OCI-LY1 (cell line): Measurements from ENCODE around the gene ENPP3.
"Not testable (repeated sequence)": the region's sequence is repeated elsewhere in the genome, so short reads cannot be mapped to it uniquely, and the experiment has no call there.

Experiments
- H2AFZ ChIP-seq: fragments of 200-600 bp; sonication (generic), shearing (Covaris generic); 2 replicates; pipeline ENCODE4 v1.6.0; 2014; ENCODE audit warnings: antibody characterized with exemption, mild to moderate bottlenecking, low read length
- H3F3A ChIP-seq: fragments of 200-600 bp; sonication (generic), shearing (Covaris generic); 2 replicates; pipeline ENCODE4 v1.6.0; 2014; ENCODE audit warnings: mild to moderate bottlenecking, antibody characterized with exemption, low read length, moderate library complexity; ENCODE audit not compliant: insufficient read depth
- H3K27ac ChIP-seq: fragments of 200-600 bp; sonication (generic); 2 replicates; pipeline ENCODE4 v1.5.1; 2014; ENCODE audit warnings: low read length, mixed run types, mild to moderate bottlenecking, low read depth; ENCODE audit not compliant: poor library complexity, severe bottlenecking
- H3K27me3 ChIP-seq: fragments of 200-600 bp; sonication (generic); 2 replicates; pipeline ENCODE4 v1.6.0; 2014; ENCODE audit warnings: antibody characterized with exemption, mild to moderate bottlenecking, low read length, moderate library complexity; ENCODE audit not compliant: insufficient read depth
- H3K36me3 ChIP-seq: fragments of 200-600 bp; sonication (generic); 2 replicates; pipeline ENCODE4 v1.6.1; 2014; ENCODE audit warnings: mild to moderate bottlenecking, antibody characterized with exemption, low read length, moderate library complexity, mixed read lengths; ENCODE audit not compliant: insufficient read depth
- H3K4me1 ChIP-seq: fragments of 200-600 bp; sonication (generic); 2 replicates; pipeline ENCODE4 v1.5.1; 2014; ENCODE audit warnings: mild to moderate bottlenecking, low read length, moderate library complexity; ENCODE audit not compliant: insufficient read depth, severe bottlenecking
- H3K4me2 ChIP-seq: fragments of 200-600 bp; sonication (generic), shearing (Covaris generic); 2 replicates; pipeline ENCODE4 v1.6.1; 2014; ENCODE audit warnings: low read length
- H3K4me3 ChIP-seq: fragments of 200-600 bp; sonication (generic); 2 replicates; pipeline ENCODE4 v1.5.1; 2014; ENCODE audit warnings: low read length, low read depth, mild to moderate bottlenecking, mixed read lengths; ENCODE audit not compliant: poor library complexity, severe bottlenecking
- H3K79me2 ChIP-seq: fragments of 200-600 bp; shearing (Covaris generic); 2 replicates; pipeline ENCODE4 v1.6.1; 2016; ENCODE audit warnings: mixed run types, low read length, mixed read lengths; ENCODE audit not compliant: insufficient read depth
- H3K9ac ChIP-seq: fragments of 200-600 bp; sonication (generic), shearing (Covaris generic); 2 replicates; pipeline ENCODE4 v1.6.1; 2014; ENCODE audit warnings: mild to moderate bottlenecking, low read length, mixed read lengths
- H3K9me2 ChIP-seq: fragments of 200-600 bp; sonication (generic), shearing (Covaris generic); 2 replicates; pipeline ENCODE4 v1.6.1; 2014; ENCODE audit warnings: low read depth, mild to moderate bottlenecking, low read length, mixed read lengths
- H3K9me3 ChIP-seq: fragments of 200-600 bp; shearing (Covaris generic); 2 replicates; pipeline ENCODE4 v1.6.1; 2014; ENCODE audit warnings: low read length, mixed read lengths
- H4K20me1 ChIP-seq: fragments of 200-600 bp; sonication (generic), shearing (Covaris generic); 2 replicates; pipeline ENCODE4 v1.6.0; 2016; ENCODE audit warnings: mild to moderate bottlenecking, low read length; ENCODE audit not compliant: insufficient read depth
- CTCF ChIP-seq: fragments of 200-600 bp; sonication (generic), shearing (Covaris generic); IDR thresholded peaks from 2 replicates; pipeline ENCODE4 v1.5.1; 2017; ENCODE audit warnings: mild to moderate bottlenecking, antibody characterized with exemption, low read length, moderate library complexity, mixed read lengths
- EZH2 ChIP-seq: fragments of 200-600 bp; sonication (generic), shearing (Covaris generic); IDR thresholded peaks from 2 replicates; pipeline ENCODE4 v1.8.0; 2017; ENCODE audit warnings: borderline replicate concordance, mixed run types, mild to moderate bottlenecking, antibody characterized with exemption, low read length, moderate library complexity, mixed read lengths

Gene ENPP3

GRCh38 chr6:131749023-131749422 lies 111.9 kb downstream of the ENPP3 start:
- H3K36me3 ChIP-seq = no peaks in the 10 kb centered on the region
- no peak overlapping the region for H2AFZ ChIP-seq
- TF ChIP-seq CTCF (no peak), EZH2 (no peak)
- H3K27ac ChIP-seq = no peak overlapping the region
- no peak overlapping the region for H3K9ac ChIP-seq
- no peak overlapping the region for H3K4me2 ChIP-seq
- H3K27me3 ChIP-seq = no peaks in the 10 kb centered on the region
- no peak overlapping the region for H3K4me3 ChIP-seq
- no peaks in the 10 kb centered on the region for H3K4me1 ChIP-seq
- H3K9me2 ChIP-seq = no peaks in the 10 kb centered on the region
- H3F3A ChIP-seq = no peaks in the 10 kb centered on the region
- no peaks in the 10 kb centered on the region for H4K20me1 ChIP-seq
- H3K79me2 ChIP-seq = no peaks in the 10 kb centered on the region
- H3K9me3 ChIP-seq = no peaks in the 10 kb centered on the region

- H3K9me3 ChIP-seq, H3K36me3 ChIP-seq, H3K4me2 ChIP-seq, H3K4me1 ChIP-seq, H2AFZ ChIP-seq, H3K9ac ChIP-seq, H3F3A ChIP-seq, H3K9me2 ChIP-seq, H3K27ac ChIP-seq, H4K20me1 ChIP-seq, H3K79me2 ChIP-seq, H3K27me3 ChIP-seq, H3K4me3 ChIP-seq: not testable (repeated sequence)
Observed at GRCh38 chr6:131751012-131751715, 114.1 kb downstream of the ENPP3 start.

DNA sequence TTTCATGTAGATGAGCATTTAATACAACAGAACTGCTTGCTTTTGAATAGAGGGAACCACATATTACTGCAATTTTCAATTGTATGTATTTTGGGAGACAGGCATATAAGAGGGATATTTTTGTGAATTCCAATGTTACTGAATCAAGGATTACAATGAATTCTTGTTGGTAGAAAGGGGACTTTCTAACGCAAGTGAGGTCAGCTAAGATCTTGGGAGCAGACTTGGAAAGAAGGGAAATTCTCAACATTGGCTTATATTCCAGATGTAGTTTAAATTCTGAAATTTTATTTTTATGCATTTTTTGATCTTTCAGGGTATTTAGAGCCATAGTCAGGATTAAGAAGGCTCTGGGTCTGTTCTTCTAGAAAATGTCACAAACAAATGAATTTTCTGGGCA lies 117.0 kb downstream of the ENPP3 start:
- H3K4me3 ChIP-seq = no peak overlapping the region
- no peaks in the 10 kb centered on the region for H3F3A ChIP-seq
- no peak for TF ChIP-seq EZH2
- TF ChIP-seq CTCF = no peak
- H3K36me3 ChIP-seq = no peaks in the 10 kb centered on the region
- no peaks in the 10 kb centered on the region for H3K79me2 ChIP-seq
- no peak overlapping the region for H3K9ac ChIP-seq
- no peak overlapping the region for H2AFZ ChIP-seq
- H4K20me1 ChIP-seq = no peaks in the 10 kb centered on the region
- H3K4me1 ChIP-seq = no peaks in the 10 kb centered on the region
- H3K27me3 ChIP-seq = no peaks in the 10 kb centered on the region
- H3K9me3 ChIP-seq = no peaks in the 10 kb centered on the region
- H3K27ac ChIP-seq = no peak overlapping the region
- no peak overlapping the region for H3K4me2 ChIP-seq
- H3K9me2 ChIP-seq = no peaks in the 10 kb centered on the region
